ENCODE measurements around the gene NUMA1.
A peak's percentile ranks its signal among the peaks of the same experiment; 100 is the strongest.

NUMA1 gene

DNA sequence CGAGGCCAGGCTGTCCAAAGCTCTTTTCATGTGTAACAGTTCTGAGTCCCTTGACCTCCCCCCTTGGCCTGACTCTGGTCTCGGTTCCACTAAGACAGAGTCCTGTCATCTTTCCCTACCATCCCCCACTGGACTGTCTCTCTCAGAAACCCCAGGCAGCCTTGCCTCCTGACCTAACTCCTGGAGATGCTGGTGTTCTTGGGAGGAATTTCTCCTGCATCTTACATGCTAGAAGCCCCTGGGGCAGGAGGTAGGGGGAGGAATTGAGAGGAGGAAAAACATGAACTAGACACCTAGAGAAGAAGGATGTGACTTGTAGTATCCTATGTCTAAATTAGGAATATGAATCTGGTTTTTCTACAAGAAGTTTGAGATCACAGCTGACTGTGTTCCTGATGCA, 82.3 kb downstream of the NUMA1 start:
- no peak for DNase-seq

GRCh38 chr11:71997594-71997993, 82.7 kb downstream of the NUMA1 start:
- DNase-seq = no peak

DNA sequence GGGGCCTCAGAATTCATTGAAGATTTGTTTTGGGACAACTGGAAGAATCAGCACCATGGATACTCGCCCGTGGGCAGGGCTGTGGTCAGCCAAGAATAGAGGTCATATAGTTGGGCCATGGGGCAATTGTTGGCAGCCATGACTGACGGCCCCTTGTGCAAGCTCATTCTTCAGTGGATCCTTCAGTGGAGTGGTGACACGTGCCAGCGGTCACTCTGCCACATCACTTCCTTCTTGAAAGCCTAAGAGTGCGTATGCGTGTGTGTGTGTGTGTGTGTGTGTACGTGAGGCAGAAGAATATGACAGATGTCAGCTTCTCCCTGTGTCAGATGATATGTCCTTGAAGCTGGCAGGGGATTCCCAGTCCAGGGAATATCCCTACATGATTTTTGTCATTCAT, 83.4 kb downstream of the NUMA1 start:
- DNase-seq = no peak

- no peak for DNase-seq
Observed at GRCh38 chr11:71996517-71996916, 83.8 kb downstream of the NUMA1 start.

GRCh38 chr11:71995726-71996291, 84.5 kb downstream of the NUMA1 start:
- no peak for DNase-seq

DNA sequence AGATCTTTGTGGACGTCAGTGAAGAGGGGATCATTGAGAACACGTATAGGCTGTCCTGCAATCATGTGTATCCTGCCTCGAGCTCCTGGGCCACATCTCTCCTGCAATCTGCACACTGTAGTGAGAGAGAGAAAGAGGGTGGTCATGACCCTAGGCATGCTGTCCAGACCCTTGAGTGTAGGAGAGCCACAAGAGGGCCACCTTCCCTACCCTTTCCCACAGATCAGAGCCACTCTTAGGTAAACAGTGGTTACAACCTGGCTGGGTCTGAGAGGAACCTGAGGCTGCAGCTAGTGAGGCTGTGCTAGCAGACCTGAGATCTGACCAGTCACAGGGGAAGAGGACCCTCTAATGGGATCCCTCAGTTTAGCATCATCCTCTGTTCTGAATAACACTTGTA, 85.6 kb downstream of the NUMA1 start:
- DNase-seq = no peak

- no peak for DNase-seq
Observed at GRCh38 chr11:71992136-71992730, 88.1 kb downstream of the NUMA1 start.

DNA sequence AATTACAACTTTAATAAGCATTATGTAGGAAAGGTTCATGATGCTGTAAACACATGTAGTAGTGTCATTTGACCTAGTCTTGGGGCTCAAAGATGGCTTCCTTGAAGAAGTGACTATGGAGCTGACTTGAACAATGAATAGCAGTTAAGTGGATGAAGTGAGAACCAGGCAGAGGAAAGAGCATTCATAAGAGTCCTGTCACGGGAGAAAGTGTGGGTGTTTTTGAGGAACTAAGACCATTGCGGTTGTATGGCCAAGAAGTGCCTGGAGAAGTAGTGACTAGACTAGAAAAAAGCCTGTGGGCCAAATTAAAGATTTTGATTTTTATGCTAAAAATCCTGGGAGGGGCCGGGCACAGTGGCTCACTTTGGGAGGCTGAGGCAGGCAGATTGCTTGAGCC, 88.8 kb downstream of the NUMA1 start:
- no peak for DNase-seq

- DNase-seq = no peak
Observed at GRCh38 chr11:71990701-71991100, 89.6 kb downstream of the NUMA1 start.

GRCh38 chr11:71988050-71988449, 92.3 kb downstream of the NUMA1 start:
- DNase-seq = no peak

DNA sequence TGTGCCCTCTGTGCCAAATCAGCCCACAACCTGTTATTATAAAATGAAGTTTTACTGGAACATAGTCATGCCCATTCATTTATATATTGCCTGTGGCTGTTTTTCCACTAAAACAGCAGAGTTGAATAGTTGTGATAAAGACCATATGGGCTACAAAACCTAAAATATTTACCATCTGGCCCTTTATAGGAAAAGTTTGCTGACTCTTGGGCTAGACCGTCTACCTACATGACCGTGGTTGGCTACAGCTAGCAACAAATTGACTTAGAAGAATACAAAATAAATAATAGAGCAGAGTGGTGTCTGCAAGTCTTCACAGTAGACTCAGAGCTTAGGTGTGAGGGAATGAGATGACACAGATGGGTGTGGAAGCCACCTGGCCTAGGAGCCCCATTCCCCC, 92.8 kb downstream of the NUMA1 start:
- no peak for DNase-seq

- DNase-seq = no peak
Observed at GRCh38 chr11:71986131-71986530, 94.2 kb downstream of the NUMA1 start.

DNA sequence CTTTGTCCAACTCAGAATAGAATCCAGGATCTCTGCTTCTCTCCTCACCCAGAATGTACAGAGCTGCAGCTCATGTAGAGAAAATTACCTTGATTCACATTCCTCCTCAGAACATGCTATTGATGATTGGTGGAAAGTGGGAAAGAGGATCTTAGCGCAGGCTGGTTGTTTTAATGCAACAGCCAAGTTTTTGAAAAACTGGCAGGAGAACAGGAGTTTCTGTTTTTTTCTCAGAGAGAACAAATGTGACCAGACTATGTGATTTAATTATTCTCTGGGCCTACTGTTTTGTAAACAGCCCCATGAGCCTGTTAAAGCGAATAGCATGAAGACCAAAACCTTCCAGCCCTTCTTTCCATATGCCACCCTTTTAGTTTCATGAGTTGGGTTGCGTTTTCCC, 100.7 kb downstream of the NUMA1 start:
- DNase-seq = no peak

- no peak for DNase-seq
Observed at GRCh38 chr11:71979094-71979493, 101.2 kb downstream of the NUMA1 start.

GRCh38 chr11:71977743-71978418, 102.5 kb downstream of the NUMA1 start:
- DNase-seq = peak; percentile 59

DNA sequence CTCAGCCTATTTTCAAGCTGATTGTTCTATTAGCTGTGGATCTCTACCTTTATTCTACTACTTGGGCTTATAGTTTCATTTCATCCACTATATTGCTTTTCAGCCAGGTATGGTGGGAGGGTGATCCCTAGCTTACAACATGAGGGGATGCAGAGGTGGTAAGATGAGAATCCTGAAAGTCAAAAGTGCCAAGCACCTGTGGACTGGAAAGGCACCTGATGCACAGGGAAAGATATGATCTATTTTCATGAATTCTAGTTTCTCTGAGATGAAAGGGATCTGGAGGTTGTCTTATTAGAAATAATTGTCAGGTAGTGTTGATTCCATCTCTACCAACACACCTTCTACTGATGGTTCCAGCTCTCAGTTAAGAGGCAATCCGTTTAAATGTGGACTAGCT, 103.3 kb downstream of the NUMA1 start:
- DNase-seq = no peak

DNA sequence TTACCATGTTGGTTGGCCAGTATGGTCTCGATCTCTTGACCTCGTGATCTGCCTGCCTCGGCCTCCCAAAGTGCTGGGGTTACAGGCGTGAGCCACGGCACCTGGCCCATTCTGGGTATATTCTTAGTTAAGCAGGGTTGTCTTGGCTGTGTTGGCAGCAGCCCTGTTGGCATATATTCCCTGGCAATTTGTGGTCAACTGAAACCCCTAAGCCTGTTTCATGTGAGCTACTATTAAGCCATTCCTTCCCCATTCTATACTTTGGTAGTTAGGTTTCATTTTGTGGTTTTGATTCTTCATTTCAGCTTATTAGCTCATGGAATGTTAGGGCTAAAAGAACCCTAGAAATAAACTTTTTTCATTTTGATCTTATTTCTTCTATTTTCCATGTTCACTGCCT, 103.8 kb downstream of the NUMA1 start:
- no peak for DNase-seq

DNA sequence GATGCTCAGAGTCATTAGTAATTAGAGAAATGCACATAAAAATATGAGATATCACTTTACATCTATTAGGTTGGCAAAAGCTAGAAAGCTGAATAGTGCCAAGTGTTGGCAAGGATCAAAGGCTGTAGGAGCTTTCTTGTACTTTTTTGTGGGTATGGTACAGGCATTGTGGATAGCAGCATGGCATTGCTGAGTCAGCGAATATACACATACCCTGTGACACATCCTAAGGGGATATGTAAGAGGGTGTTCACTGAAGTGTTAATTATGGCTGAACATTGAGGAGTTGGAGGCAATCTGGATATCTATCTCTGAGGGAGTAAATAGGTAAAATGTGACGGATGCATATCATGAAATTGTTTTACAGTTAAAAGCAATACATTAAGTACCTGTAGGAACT, 108.7 kb downstream of the NUMA1 start:
- DNase-seq = no peak

GRCh38 chr11:71964641-71965040, 115.7 kb downstream of the NUMA1 start:
- DNase-seq = no peak

- DNase-seq = no peak
Observed at GRCh38 chr11:71963468-71963867, 116.9 kb downstream of the NUMA1 start.

- no peak for DNase-seq
Observed at GRCh38 chr11:71962428-71963038, 117.8 kb downstream of the NUMA1 start.

DNA sequence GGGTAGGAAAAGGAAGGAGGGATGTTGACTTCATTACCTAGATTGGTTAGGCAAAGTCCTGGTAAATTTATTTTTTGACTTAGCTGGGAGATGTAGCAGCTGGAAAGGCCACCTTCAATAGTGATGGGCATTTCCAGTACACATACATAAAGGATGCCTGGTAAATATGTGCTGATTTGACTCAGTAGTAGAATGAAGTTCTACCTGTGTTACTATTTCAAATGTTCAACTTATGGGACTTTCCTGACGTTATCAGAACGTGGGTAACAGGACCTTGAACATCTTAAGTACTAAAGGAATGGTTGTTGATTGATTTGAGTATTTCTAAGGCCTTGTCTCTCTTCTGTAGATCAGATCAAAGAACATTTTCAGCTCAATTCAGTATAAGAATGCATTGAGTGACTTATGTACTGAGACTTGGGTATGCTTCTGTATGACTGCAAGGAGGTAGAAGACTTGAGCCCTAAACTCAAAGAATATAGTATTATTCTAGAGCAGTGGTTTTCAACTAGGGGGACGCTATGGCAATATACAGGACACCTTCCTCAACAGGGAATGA, 124.4 kb downstream of the NUMA1 start:
- DNase-seq = no peak

Measured in stimulated activated CD4-positive, alpha-beta T cell treated with anti-CD3 and anti-CD28 coated beads, Interleukin-15, amount 100 ng/mL, for 24 hours (primary cell).